Measurements from ENCODE around the gene SOS2. TPM values are rescaled to one million over a fixed set of nuclear protein-coding genes. Genes with fewer than 3 reads are reported as not detected.

SOS2 gene
- polyA plus RNA-seq, 1 donor (not counting 4 experiments of a cell fraction or from before 2014, with no cell fraction given) = 13.0 TPM

GRCh38 chr14:50092006-50092555, 139.3 kb downstream of the SOS2 start:
- Histone ChIP-seq H3K36me3 (ENCODE audit: control insufficient read depth in 2 of 2, extremely low read depth in 1 of 2, insufficient read depth in 2 of 2, low read length in 2 of 2) (peaks cover 0 to 3% of the 10 kb centered on the region in 2 experiments), H3K4me1 (ENCODE audit: control insufficient read depth, extremely low read depth, insufficient read depth, low read length) (no peaks in the 10 kb centered on the region), H4K20me1 (ENCODE audit: control insufficient read depth, extremely low read depth, insufficient read depth, low read length) (no peaks in the 10 kb centered on the region), H3K9me1 (ENCODE audit: control insufficient read depth, extremely low read depth, insufficient read depth, low read length) (no peaks in the 10 kb centered on the region), H3K9me3 (ENCODE audit: control insufficient read depth, low read depth, low read length) (no peaks in the 10 kb centered on the region), H3K4me2 (ENCODE audit: control insufficient read depth, extremely low read depth, insufficient read depth, low read depth, low read length) (no peak overlapping the region), H2AFZ (ENCODE audit: control insufficient read depth, low read length) (no peak overlapping the region), H3K4me3 (ENCODE audit: control insufficient read depth in 2 of 3, extremely low read depth in 1 of 3, insufficient read depth in 2 of 3, low read depth in 1 of 3, low read length in 3 of 3) (no peak overlapping the region), H3K9ac (ENCODE audit: control insufficient read depth, extremely low read depth, insufficient read depth, low read length) (no peak overlapping the region), H3K27me3 (ENCODE audit: control insufficient read depth, extremely low read depth, insufficient read depth, low read length) (no peaks in the 10 kb centered on the region), H3K27ac (ENCODE audit: control insufficient read depth, insufficient read depth, low read length) (no peak overlapping the region), H3K79me2 (ENCODE audit: control insufficient read depth, insufficient read depth, low read length) (no peaks in the 10 kb centered on the region)
- TF ChIP-seq CTCF (optimal IDR thresholded peaks at IDR 0.05 in 1 of 3, IDR thresholded peaks at IDR 0.05 in 1 of 3, conservative IDR thresholded peaks at IDR 0.05 in 1 of 3; ENCODE audit: extremely low read depth in 1 of 3, insufficient read depth in 2 of 3, low read length in 3 of 3) (no peak), EZH2 (IDR thresholded peaks at IDR 0.05; ENCODE audit: low read length) (no peak)
- dilution Hi-C loops (cut with MboI; ENCODE audit: extremely low pct_ligation_motif_present, low sequenced_read_pairs) = no loop called here
- DNase-seq (ENCODE audit: low read depth, low spot score) = no peak
- no peak for FAIRE-seq

GRCh38 chr14:50091240-50091913, 140.0 kb downstream of the SOS2 start:
- Histone ChIP-seq H3K9me1 (ENCODE audit: control insufficient read depth, extremely low read depth, insufficient read depth, low read length) (no peaks in the 10 kb centered on the region), H3K4me1 (ENCODE audit: control insufficient read depth, extremely low read depth, insufficient read depth, low read length) (peaks cover under 1% of the 10 kb centered on the region), H3K4me2 (ENCODE audit: control insufficient read depth, extremely low read depth, insufficient read depth, low read depth, low read length) (no peak overlapping the region), H3K36me3 (ENCODE audit: control insufficient read depth in 2 of 2, extremely low read depth in 1 of 2, insufficient read depth in 2 of 2, low read length in 2 of 2) (peaks cover 0 to 3% of the 10 kb centered on the region in 2 experiments), H2AFZ (ENCODE audit: control insufficient read depth, low read length) (no peak overlapping the region), H4K20me1 (ENCODE audit: control insufficient read depth, extremely low read depth, insufficient read depth, low read length) (no peaks in the 10 kb centered on the region), H3K27me3 (ENCODE audit: control insufficient read depth, extremely low read depth, insufficient read depth, low read length) (no peaks in the 10 kb centered on the region), H3K27ac (ENCODE audit: control insufficient read depth, insufficient read depth, low read length) (no peak overlapping the region), H3K9ac (ENCODE audit: control insufficient read depth, extremely low read depth, insufficient read depth, low read length) (no peak overlapping the region), H3K4me3 (ENCODE audit: control insufficient read depth in 2 of 3, extremely low read depth in 1 of 3, insufficient read depth in 2 of 3, low read depth in 1 of 3, low read length in 3 of 3) (no peak overlapping the region), H3K9me3 (ENCODE audit: control insufficient read depth, low read depth, low read length) (no peaks in the 10 kb centered on the region), H3K79me2 (ENCODE audit: control insufficient read depth, insufficient read depth, low read length) (no peaks in the 10 kb centered on the region)
- dilution Hi-C loops (cut with MboI; ENCODE audit: extremely low pct_ligation_motif_present, low sequenced_read_pairs) = no loop called here
- DNase-seq (ENCODE audit: low read depth, low spot score) = no peak
- FAIRE-seq = no peak
- no peak for TF ChIP-seq EZH2 (IDR thresholded peaks at IDR 0.05; ENCODE audit: low read length)

Data from keratinocyte (primary cell).